Liver (tissue), 9 donors: ENCODE results near the gene PLEKHA6. TPM values are rescaled to one million over a fixed set of nuclear protein-coding genes. Genes with fewer than 3 reads are reported as not detected.
A peak's percentile ranks its signal among the peaks of the same experiment; 100 is the strongest.

Experiments
- DNase-seq: peaks from one replicate; pipeline ENCODE4 v3.0.0-alpha.2; 2017; ENCODE audit warnings: low spot score
- H3K27ac ChIP-seq, 2 donors: one replicate each; pipeline ENCODE4 v1.7.0; 2013; ENCODE audit warnings: inconsistent platforms in 2 of 2, low read length in 2 of 2, control low read depth in 1 of 2, low read depth in 1 of 2, mild to moderate bottlenecking in 1 of 2
- H3K27me3 ChIP-seq, 4 donors: one replicate each; pipeline versions ENCODE4 v1.6.1 to v1.7.0; 2013; ENCODE audit warnings: low read length in 3 of 4, inconsistent platforms in 1 of 4, mild to moderate bottlenecking in 1 of 4, moderate library complexity in 1 of 4; ENCODE audit not compliant: control insufficient read depth in 4 of 4, insufficient read depth in 4 of 4
- H3K36me3 ChIP-seq, 4 donors: one replicate each; pipeline versions ENCODE4 v1.6.1 to v1.7.0; 2013; ENCODE audit warnings: low read length in 3 of 4, mild to moderate bottlenecking in 3 of 4, low read depth in 1 of 4, moderate library complexity in 1 of 4; ENCODE audit not compliant: control insufficient read depth in 4 of 4, insufficient read depth in 3 of 4
- H3K4me1 ChIP-seq, 4 donors: one replicate each; pipeline versions ENCODE4 v1.6.1 to v1.7.0; 2013; ENCODE audit warnings: low read length in 3 of 4, mild to moderate bottlenecking in 3 of 4, moderate library complexity in 1 of 4; ENCODE audit not compliant: control insufficient read depth in 4 of 4, insufficient read depth in 4 of 4
- H3K4me3 ChIP-seq, 3 donors: one replicate each; pipeline versions ENCODE4 v1.6.1 to v1.7.0; 2013; ENCODE audit warnings: low read length in 3 of 3, control low read depth in 1 of 3, low read depth in 1 of 3, mild to moderate bottlenecking in 1 of 3
- H3K9ac ChIP-seq, 2 donors: one replicate each; pipeline ENCODE4 v1.7.0; 2013; ENCODE audit warnings: low read length in 2 of 2, mild to moderate bottlenecking in 2 of 2, moderate library complexity in 2 of 2, control low read depth in 1 of 2, low read depth in 1 of 2
- H3K9me3 ChIP-seq, 4 donors: one replicate each; pipeline versions ENCODE4 v1.6.1 to v1.7.0; 2013; ENCODE audit warnings: low read length in 3 of 4; ENCODE audit not compliant: control insufficient read depth in 4 of 4
- ATF3 ChIP-seq: IDR thresholded peaks from 2 replicates; pipeline ENCODE4 v1.6.1; 2016; ENCODE audit warnings: antibody characterized with exemption
- CTCF ChIP-seq: fragments of 150-350 bp; IDR thresholded peaks from 2 replicates; pipeline ENCODE4 v1.5.1; 2017; ENCODE audit warnings: improper control_type of control experiment, low read depth, low read length; ENCODE audit not compliant: missing input control
- FOXA1 ChIP-seq: IDR thresholded peaks from 2 replicates; pipeline ENCODE4 v1.6.1; 2016; ENCODE audit warnings: antibody characterized with exemption
- FOXA2 ChIP-seq: IDR thresholded peaks from 2 replicates; pipeline ENCODE4 v1.6.1; 2016; ENCODE audit warnings: antibody characterized with exemption
- GABPA ChIP-seq, 2 donors: IDR thresholded peaks in 1 of 2; conservative IDR thresholded peaks in 1 of 2; 2 replicates each; pipeline ENCODE4 v1.6.1; 2016; ENCODE audit warnings: antibody characterized with exemption in 2 of 2, mild to moderate bottlenecking in 1 of 2, moderate library complexity in 1 of 2
- HNF4A ChIP-seq, 2 donors: conservative IDR thresholded peaks; 2 replicates each; pipeline ENCODE4 v1.6.1; 2016; ENCODE audit warnings: antibody characterized with exemption in 2 of 2, mild to moderate bottlenecking in 2 of 2
- HNF4G ChIP-seq: IDR thresholded peaks from 2 replicates; pipeline ENCODE4 v1.6.1; 2016; ENCODE audit warnings: antibody characterized with exemption
- JUND ChIP-seq, 2 donors: IDR thresholded peaks; 2 replicates each; pipeline ENCODE4 v1.6.1; 2016; ENCODE audit warnings: antibody characterized with exemption in 2 of 2
- MAX ChIP-seq: IDR thresholded peaks from 2 replicates; pipeline ENCODE4 v1.6.1; 2016; ENCODE audit warnings: antibody characterized with exemption
- NR2F2 ChIP-seq: IDR thresholded peaks from 2 replicates; pipeline ENCODE4 v1.6.1; 2016; ENCODE audit warnings: antibody characterized with exemption
- RAD21 ChIP-seq, 2 donors: IDR thresholded peaks; 2 replicates each; pipeline ENCODE4 v1.6.1; 2016; ENCODE audit warnings: antibody characterized with exemption in 2 of 2, mild to moderate bottlenecking in 2 of 2
- REST ChIP-seq: IDR thresholded peaks from 2 replicates; pipeline ENCODE4 v1.6.1; 2016; ENCODE audit warnings: antibody characterized with exemption, mild to moderate bottlenecking
- RXRA ChIP-seq, 2 donors: IDR thresholded peaks; 2 replicates each; pipeline ENCODE4 v1.6.1; 2017 to 2018; ENCODE audit warnings: antibody characterized with exemption in 2 of 2, mild to moderate bottlenecking in 1 of 2
- SP1 ChIP-seq: IDR thresholded peaks from 2 replicates; pipeline ENCODE4 v1.6.1; 2018; ENCODE audit warnings: antibody characterized with exemption, mild to moderate bottlenecking
- TAF1 ChIP-seq: conservative IDR thresholded peaks from 2 replicates; pipeline ENCODE4 v1.6.1; 2016; ENCODE audit warnings: antibody characterized with exemption, mild to moderate bottlenecking
- YY1 ChIP-seq: IDR thresholded peaks from 2 replicates; pipeline ENCODE4 v1.6.1; 2016; ENCODE audit warnings: antibody characterized with exemption, mild to moderate bottlenecking
- ZBTB33 ChIP-seq: IDR thresholded peaks from 2 replicates; pipeline ENCODE4 v1.6.1; 2016; ENCODE audit warnings: antibody characterized with exemption
- WGBS: extraction: QIAGEN DNeasy Blood & Tissue Kit; methylation state at CpG from one replicate; pipeline ENCODE4 v1.1.7; 2013; 5-methylcytosine and 5-hydroxymethylcytosine counted together
- polyA plus RNA-seq, 2 donors: library from polyadenylated mRNA; stranded (reverse) in 1 of 2; unstranded in 1 of 2; fragments of 200-250 nt in 1 of 2; fragments of >200 nt in 1 of 2; fragmentation: Nextera tagmentation in 1 of 2; extraction: Ambion mirVana in 1 of 2; gene quantifications; one replicate each; pipeline versions ENCODE4 v1.2.1 to v1.2.3, GENCODE V29; 2013 to 2015
- total RNA-seq, 2 donors: library from RNA; depleted of rRNA; stranded (reverse); fragments of >200 nt; gene quantifications; one replicate each; pipeline ENCODE4 v1.2.3, GENCODE V29; 2014
- donor health status: healthy.
- donor health status: healthy.
- donor health status: healthy.
- donor health status: healthy.
- donor health status: healthy.

Gene PLEKHA6
- total and polyA plus RNA-seq, 4 donors: 5.3 to 12.8 (median 7.6) TPM

- H3K9me3 ChIP-seq: no peaks in the 10 kb centered on the region
- no peak for TF ChIP-seq GABPA (IDR thresholded peaks at IDR 0.05 in 1 of 2, conservative IDR thresholded peaks at IDR 0.05 in 1 of 2)
- no peak for TF ChIP-seq CTCF
- peak overlapping the region; percentile 40 to 76 (median 73) for H3K4me3 ChIP-seq
- H3K9ac ChIP-seq: peak overlapping the region; percentile 3 to 16
- no peaks in the 10 kb centered on the region for H3K27me3 ChIP-seq
- DNase-seq: no peak
- H3K36me3 ChIP-seq: no peaks in the 10 kb centered on the region
- 61% methylated on average over 13 of the region's 13 CpGs for WGBS
- H3K27ac ChIP-seq: peak overlapping the region; percentile 41 to 87
- H3K4me1 ChIP-seq: peaks cover 7 to 64% (median 54%) of the 10 kb centered on the region in 4 donors
Measured at GRCh38 chr1:204285436-204286305, 74.1 kb downstream of the PLEKHA6 start.

- Histone ChIP-seq H3K36me3 (no peaks in the 10 kb centered on the region), H3K27me3 (no peaks in the 10 kb centered on the region), H3K4me3 (no peak overlapping the region), H3K9ac (no peak overlapping the region), H3K9me3 (no peaks in the 10 kb centered on the region), H3K27ac (no peak overlapping the region), H3K4me1 (peaks cover 7 to 71% (median 61%) of the 10 kb centered on the region in 4 donors)
- DNase-seq: no peak
- 80% methylated on average over 2 of the region's 2 CpGs for WGBS
- TF ChIP-seq TAF1 (no peak), GABPA (IDR thresholded peaks at IDR 0.05 in 1 of 2, conservative IDR thresholded peaks at IDR 0.05 in 1 of 2) (no peak), YY1 (no peak), CTCF (no peak), REST (no peak), HNF4G (no peak), NR2F2 (no peak), FOXA1 (no peak), SP1 (no peak), ZBTB33 (no peak), JUND (IDR thresholded peaks at IDR 0.05) (no peak), FOXA2 (no peak), HNF4A (conservative IDR thresholded peaks at IDR 0.05) (no peak), ATF3 (no peak), RAD21 (IDR thresholded peaks at IDR 0.05) (no peak), MAX (no peak), RXRA (IDR thresholded peaks at IDR 0.05) (no peak)
Measured at GRCh38 chr1:204284929-204285328, 74.8 kb downstream of the PLEKHA6 start.
